CD4-positive, alpha-beta T cell treated with Interleukin-12 subunit alpha and Interleukin-12 subunit beta, for 1 hour (primary cell): ENCODE data around the gene GTF2H4.
A peak's percentile ranks its signal among the peaks of the same experiment; 100 is the strongest.
"Not testable (repeated sequence)": the region's sequence is repeated elsewhere in the genome, so short reads cannot be mapped to it uniquely, and the experiment has no call there.

Experiments used
- DNase-seq: peaks from one replicate; pipeline ENCODE4 v3.0.0-alpha.2; 2020

Gene GTF2H4

DNA sequence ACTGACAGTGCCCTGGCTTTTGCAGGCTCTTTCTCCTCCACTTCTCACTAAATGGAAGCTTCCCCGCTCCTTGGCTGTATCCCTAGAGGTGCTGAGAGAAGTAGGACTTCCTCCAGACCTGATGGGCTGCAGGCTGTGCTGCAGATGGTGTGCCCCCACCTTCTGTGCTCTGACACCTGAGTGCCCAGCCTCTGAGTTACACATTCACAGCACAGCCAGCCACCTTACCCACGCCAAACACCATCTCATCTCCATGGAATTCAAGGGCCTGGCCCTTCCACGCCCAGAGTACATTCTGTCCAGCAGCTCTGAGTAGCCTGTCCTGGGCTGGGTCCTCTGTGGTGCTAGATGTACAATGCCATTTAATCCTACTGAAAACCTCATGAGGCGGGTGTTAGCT is 18.6 kb downstream of the GTF2H4 start:
- DNase-seq = no peak

DNA sequence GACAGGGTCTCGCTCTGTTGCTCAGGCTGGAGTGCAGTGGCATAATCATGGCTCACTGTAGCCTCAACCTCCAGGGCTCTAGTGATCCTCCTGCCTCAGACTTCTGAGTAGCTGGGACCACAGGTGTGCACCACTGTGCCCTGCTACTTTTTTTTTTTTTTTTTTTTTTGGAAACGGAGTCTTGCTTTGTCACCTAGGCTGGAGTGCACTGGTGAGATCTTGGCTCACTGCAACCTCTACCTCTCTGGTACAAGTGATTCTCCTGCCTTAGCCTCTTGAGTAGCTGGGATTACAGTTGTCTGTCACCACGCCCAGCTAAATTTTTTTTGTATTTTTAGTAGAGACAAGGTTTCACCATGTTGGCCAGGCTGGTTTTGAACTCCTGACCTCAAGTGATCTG is 19.1 kb downstream of the GTF2H4 start:
- not testable (repeated sequence) for DNase-seq

DNA sequence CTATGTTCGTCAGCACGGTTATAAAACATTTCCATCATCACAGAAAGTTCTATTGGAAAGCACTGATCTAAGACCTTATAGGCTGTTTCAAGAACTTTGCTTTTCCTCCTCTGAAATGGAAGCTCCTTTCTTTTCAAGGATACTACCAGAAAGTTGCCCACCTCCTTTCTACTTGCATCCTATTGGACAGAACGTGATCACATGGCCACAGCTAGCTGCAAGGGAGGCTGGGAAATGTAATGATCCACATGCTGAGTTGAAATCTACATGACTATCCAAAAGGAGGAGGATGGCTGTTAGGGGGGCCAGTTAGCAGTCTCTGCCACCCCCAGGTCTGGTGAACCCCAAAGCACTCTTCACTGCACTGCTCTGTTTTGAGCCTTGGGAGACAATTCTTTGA is 20.7 kb downstream of the GTF2H4 start:
- no peak for DNase-seq

GRCh38 chr6:30930506-30930905 is 22.5 kb downstream of the GTF2H4 start:
- DNase-seq = no peak

DNA sequence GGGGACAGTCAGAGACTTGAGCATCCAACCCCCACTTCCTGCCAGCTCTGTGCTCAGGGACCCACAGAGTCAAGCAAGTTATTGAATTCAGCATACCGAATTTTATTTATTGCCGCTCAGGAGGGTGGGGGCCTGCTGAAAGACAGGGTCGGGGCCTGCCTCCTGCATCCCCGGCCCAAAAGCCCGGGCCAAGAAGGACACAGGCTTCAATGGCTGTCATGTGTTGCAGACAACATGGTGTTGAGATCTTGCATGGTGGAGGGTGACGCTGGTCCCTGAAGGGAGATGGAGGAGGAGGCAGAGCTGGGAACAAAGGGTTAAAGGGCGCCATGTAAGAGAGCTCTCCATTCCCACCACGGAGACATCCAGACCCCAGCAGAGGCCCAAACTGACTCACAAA is 23.3 kb downstream of the GTF2H4 start:
- DNase-seq = no peak

DNA sequence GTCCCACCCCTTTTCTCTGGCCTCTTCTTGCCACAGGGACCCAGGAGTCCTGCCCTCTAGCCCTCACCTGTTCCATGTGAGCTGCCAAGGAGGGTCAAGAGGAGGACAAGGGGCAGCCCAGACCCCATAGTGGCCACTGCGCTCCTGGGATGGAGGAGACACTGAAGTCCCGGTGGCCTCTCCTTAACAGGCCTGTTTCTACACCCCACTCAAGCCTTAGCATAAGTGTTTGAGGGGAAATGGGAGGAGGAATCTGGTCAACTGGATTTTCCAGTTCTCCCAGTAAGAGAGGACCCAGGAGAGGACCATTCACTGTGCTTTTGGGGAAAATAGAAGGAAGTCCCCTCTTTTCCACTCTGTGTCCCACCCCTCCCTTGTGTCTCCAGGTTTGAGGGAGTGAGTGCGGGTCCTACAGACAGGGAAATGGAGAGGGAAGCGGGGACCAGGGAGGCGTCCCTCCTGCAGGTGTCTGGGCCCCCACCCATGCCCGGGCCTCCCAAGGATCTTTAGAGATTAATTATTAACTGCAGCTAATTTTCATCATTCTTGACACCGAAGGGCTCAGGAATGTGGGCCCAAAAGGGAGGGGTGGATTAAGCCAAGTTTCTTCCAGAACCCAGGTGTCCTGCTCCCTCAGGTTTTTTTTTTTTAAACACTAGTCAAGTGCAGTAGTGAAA is 24.1 kb downstream of the GTF2H4 start, which contains the start of gene SFTA2:
Gene SFTA2, minus strand, starts transcription at position 202 of the 677 bp plus-strand sequence. Its CDS starts 74 bp downstream, at position 128.
- DNase-seq = no peak

DNA sequence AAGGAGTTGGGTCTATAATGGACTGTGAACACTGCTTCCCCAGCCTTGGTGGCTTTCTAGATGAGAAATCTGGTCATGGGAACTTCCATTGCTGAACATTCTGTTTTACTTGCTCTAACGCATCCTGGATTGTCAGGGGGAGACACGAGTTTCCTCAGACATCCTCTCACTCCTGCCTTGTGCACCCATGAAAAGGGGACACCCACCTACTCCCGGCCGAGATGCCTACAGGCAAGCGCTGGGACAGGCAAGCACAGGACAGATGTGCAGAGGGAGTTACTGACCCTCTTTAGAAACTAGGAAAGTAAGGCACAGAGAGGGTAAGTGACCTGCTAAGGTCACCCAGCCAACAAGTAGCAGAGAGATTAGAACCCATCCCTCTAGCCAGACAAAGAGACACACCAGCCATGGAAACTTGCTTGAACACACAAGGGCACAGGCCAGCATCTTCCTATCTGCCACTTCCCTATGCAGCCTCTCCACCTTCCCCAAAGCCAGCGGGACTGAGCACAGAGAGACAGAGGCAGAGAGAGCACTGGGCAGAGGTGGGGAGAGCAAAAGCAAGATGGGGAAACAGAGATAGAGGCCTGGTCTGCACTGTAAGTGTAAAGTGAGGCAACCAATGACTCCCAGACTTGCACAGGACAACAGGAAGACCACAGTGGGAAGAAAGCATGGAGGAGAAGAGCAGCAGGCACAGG is 24.8 kb downstream of the GTF2H4 start:
- DNase-seq = no peak

DNA sequence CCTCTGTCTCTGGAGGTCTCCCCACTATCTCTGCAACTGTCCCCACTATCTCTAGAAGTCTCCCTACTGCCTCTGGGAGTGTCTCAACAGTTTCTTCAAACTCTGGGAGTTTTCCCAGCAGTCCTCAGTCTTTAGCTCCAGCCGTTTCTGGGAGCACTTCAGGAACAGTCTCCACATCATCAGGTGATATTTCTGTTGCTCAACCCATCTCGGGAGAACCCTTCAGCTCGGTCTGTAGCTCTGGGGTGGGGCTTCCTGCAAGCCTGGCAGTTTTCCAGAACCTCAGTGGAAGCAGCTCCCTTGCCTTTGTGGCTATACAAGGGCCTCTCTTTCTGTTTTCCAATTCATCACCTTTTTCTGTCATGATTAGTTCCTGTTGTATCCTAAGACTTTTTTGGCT is 27.0 kb downstream of the GTF2H4 start:
- DNase-seq = no peak

DNA sequence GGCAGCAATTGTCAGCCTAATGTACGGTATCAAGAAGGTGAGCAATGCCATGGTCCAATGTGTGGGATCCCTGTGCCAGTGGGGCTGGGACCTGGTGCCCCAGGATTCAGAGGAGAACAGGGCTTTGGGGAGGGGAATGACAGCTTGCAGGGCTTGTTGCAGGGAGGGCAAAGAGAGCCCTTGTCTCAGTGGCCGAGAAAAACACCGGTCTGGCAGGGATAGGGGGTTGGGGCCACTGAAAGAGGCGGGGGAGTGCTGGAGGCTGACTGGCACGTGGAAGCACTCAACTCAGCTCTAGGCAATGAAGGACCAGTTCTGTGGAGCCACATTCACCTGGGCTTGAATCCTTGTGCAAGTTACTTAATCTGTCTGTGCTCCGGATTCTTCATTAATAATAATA is 29.3 kb downstream of the GTF2H4 start:
- no peak for DNase-seq

DNA sequence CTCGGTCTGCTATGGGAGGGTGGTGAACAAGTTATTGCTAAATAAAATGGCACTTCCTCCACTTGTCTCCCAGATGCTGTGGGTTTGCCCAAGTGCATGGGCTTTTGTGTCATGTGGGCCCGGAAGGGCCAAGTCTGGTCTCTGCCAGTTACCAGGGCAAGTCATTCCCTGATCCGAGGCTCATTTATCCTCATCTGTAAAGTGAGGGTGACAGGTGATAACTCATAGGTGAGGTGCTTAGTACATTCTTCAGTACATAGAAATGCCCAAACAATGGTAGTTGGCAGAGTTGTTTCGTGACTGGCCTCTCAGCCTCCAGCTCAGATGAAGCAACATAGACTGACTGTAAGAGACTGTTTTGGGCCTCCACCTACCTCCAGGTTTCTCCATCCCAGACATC is 30.7 kb downstream of the GTF2H4 start:
- no peak for DNase-seq

DNA sequence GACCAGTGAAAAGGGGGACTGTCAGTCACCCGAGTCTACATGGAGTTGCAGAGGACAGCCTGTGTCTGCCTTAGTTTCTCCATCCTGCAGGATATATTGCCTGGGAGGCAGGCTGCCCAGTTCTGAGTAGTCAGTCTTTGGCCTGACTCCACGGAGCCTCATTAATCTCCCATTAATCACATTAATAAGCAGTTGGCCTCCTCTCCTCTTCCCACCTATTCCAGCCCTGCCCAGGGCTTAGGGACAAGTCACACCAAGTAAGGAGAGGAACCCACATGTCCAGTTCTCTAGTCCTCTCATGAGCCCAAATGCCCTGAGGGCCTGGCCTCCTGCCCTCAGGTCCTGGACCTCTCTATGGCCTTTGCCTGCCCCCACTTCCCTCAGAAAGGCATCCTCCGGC is 31.5 kb downstream of the GTF2H4 start:
- DNase-seq = no peak

GRCh38 chr6:30940361-30940986 is 32.5 kb downstream of the GTF2H4 start, which contains the start of gene MUCL3:
Gene MUCL3, plus strand, starts transcription at chr6:30940973. Its CDS starts 27 bp downstream, at chr6:30941000.
- DNase-seq = no peak

DNA sequence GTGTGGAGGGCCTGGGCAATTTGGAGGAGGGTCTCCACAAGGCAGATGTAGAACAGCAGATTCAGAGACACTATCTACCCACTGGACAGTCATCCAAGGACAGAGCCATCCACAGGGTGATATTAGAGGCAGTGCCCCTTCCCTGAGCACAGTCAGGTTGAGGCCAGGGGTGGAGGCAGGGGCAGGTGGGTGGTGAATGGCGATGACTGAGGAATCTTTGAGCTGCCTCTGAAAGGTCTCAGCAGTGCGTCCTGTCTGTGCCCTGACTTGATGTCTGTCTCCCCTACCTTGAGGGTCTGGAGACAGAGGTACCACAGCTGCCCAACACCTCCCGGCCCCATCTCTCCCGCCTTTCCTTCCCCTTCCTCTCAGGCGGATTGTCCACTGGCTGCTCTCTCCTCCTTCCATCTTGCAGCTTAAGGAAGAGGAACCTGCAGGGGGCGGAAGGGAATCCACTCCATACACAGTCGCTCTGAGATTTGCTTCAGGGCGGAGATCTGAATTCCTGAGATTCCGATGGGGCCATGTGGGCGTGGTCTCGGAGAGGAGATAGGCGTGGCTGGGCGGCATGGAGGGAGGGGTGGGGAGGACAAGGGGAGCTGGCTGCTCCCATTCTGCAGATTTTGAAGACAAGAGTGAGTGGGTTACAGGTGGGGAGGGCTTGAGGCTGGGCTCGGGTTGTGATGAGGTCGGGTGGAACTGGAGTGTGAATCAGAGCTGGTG is 34.5 kb downstream of the GTF2H4 start:
- no peak for DNase-seq

GRCh38 chr6:30944051-30944450 is 36.0 kb downstream of the GTF2H4 start:
- no peak for DNase-seq

GRCh38 chr6:30945281-30945680 is 37.3 kb downstream of the GTF2H4 start:
- no peak for DNase-seq

DNA sequence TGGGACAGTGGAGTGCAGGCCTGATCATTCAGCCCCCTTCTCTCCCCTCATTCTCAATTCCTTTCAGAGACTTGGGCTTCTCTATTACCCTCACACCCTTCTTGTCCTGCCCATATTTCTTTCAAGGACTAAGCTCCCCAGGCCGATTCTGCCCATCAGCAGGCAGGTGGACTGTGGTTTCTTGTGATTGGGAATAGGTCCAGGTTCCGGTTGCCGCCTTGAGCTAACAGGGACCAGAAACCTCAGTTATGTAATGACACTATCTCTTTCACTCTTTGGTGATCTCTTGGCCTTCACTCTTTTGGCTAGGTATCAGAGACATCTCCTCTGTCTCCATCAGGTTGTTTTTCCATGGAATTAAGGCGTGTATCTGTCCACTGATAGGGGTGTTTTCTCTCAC is 39.2 kb downstream of the GTF2H4 start:
- DNase-seq = no peak

- no peak for DNase-seq
These were observed 40.8 kb downstream of the GTF2H4 start for GRCh38 chr6:30948811-30949210.

DNA sequence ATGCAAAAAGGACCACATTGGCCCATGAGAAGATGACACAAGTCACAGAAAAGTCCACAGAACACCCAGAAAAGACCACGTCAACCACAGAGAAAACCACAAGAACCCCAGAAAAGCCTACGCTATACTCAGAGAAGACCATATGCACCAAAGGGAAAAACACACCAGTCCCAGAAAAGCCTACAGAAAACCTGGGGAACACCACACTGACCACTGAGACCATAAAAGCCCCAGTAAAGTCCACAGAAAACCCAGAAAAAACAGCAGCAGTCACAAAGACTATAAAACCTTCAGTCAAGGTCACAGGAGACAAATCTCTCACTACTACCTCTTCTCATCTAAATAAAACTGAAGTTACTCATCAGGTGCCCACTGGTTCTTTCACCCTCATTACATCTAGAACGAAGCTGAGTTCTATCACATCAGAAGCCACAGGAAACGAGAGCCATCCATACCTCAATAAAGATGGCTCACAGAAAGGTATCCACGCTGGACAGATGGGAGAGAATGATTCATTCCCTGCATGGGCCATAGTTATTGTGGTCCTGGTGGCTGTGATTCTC is 44.0 kb downstream of the GTF2H4 start:
- no peak for DNase-seq

DNA sequence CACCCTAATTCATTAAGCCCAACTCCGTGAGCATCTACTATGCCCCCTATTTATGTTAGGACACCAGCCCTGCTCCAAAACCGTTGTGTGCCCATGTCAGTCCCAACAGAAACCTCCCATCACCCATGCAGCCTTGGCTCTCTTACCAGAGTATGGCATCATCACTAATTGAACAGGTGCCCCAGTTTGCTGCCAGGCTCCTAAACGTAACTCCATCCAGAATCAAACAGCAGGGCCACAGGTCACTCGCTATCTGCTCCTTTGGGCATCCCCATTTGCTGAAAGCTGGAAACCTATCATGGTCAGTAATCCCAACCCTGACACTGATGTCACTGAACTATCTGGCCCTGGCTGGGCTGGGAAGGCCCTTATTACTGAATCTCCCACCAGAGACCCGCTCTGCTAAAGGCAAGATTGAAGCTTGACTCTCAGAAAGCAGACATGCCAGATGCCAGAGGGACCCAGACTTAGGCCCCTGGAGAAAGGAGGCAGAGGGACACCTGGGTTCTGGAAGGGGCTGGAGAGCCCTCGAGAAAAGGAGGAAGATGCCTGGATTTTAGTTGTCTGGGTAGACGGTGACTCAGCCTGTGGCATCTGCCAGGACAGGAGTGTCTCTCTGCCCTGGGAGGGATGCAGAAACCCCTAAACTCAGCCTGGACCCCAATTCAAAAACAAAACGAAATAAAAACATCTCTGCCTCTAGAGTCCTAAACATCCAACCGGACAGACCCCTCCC is 46.8 kb downstream of the GTF2H4 start:
- DNase-seq = no peak

DNA sequence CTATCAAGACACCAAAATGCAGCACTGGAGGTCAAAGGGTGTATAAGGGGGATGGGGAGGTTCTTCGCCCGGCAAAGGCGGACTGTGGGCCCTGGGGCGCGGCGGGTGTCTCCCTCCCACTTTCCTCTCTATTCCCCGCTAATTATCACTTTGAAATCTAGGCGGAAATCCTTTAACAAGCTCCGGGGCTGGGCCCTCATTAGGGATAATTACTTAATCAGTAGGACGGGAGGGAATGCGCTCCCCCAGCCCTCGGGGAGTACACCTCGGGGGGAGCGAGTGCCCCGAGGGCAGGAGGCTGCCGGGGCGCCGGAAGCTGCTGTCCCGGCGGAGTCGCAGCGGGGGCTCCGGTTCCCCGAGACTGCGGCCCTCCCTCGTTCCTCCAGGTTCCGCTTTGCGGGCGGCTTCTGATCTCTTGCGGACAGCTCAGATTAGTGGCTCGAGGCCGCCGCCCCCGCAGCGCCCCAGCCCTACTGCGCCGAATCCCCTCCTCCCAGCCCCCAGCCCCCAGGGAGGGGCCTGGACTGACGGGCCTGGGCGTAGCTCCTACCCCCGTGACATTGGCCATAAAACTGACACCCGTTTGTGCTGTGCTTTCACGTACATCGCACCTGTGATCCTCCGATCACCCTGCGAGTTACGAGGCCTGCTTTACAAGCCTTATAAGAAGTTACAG is 47.5 kb downstream of the GTF2H4 start:
- peak; percentile 73 for DNase-seq

DNA sequence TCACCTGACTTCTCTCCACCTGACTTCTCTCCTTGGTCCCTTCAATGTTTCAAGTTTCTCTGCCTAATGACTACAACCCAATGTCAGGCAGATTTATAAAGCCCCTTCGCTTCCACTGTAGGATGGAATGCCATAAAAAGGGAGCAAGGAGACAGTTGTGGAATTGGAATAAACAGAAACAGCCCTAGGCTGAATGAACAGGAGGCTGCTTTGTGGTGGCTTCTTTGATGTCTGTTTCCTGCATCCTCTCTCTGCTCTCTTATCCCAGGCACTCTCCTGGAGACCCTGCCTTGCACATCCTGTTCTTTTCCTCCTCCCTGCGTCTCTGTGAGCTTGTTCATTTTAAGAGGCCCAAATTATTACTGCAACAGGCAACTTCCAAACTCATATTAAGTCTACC is 49.7 kb downstream of the GTF2H4 start:
- DNase-seq = no peak
